Measurements from ENCODE around the gene PKLR. TPM values are rescaled to one million over a fixed set of nuclear protein-coding genes. Genes with fewer than 3 reads are reported as not detected.
A peak's percentile ranks its signal among the peaks of the same experiment; 100 is the strongest.

The PKLR gene
- total RNA-seq, 4 donors from 2014 or later, result 0.18 TPM; not detected in 3

GRCh38 chr1:155277902-155278688 is 23.1 kb downstream of the PKLR start:
- H3K36me3 ChIP-seq, result peaks cover 0 to 8% (median 0%) of the 10 kb centered on the region in 3 donors
- no peaks in the 10 kb centered on the region for H3K27me3 ChIP-seq
- TF ChIP-seq CTCF (IDR thresholded peaks at IDR 0.05) (peak in 2 of 6 experiments; percentile 24 to 48), POLR2A (IDR thresholded peaks at IDR 0.05) (no peak)
- peak overlapping the region; percentile 69 to 80 (median 78) for H3K4me3 ChIP-seq
- intact Hi-C loops (cut with DNase I), result no loop called here
- no peak for DNase-seq
- H3K27ac ChIP-seq, result peak overlapping the region; percentile 73 to 87 (median 81)
- peaks cover 12 to 29% (median 29%) of the 10 kb centered on the region in 3 donors for H3K4me1 ChIP-seq
- WGBS, 2 donors, result 0 to 1% methylated on average over 7 to 11 of the region's 29 CpGs
- H3K9me3 ChIP-seq, result no peaks in the 10 kb centered on the region

GRCh38 chr1:155277070-155277901 is 24.0 kb downstream of the PKLR start, which contains the start of gene HCN3:
HCN3 (plus strand) TSS chr1:155277463; CDS start chr1:155277591, 128 bp downstream.
- peak within 1 kb of the TSS; percentile 69 to 80 (median 78) for H3K4me3 ChIP-seq
- peak; percentile 60 to 80 (median 66) for TF ChIP-seq CTCF (IDR thresholded peaks at IDR 0.05)
- no peak for TF ChIP-seq POLR2A (IDR thresholded peaks at IDR 0.05)
- intact Hi-C loops (cut with DNase I), result no loop called here
- WGBS, 2 donors, result 2 to 5% methylated on average over 10 to 17 of the region's 68 CpGs
- DNase-seq, result peak; percentile 68
- H3K4me1 ChIP-seq, result peaks cover 15 to 33% (median 32%) of the 10 kb centered on the region in 3 donors
- peaks cover 0 to 1% (median 0%) of the 10 kb centered on the region in 3 donors for H3K36me3 ChIP-seq
- peak within 1 kb of the TSS; percentile 73 to 87 (median 81) for H3K27ac ChIP-seq
- H3K9me3 ChIP-seq, result no peaks in the 10 kb centered on the region
- H3K27me3 ChIP-seq, result no peaks in the 10 kb centered on the region

GRCh38 chr1:155273343-155274245 is 27.6 kb downstream of the PKLR start, which contains the start of gene CLK2:
CLK2 (minus strand) TSS chr1:155273504; CDS start chr1:155270977, 2,527 bp downstream.
- H3K27me3 ChIP-seq, result no peaks in the 10 kb centered on the region
- peak within 1 kb of the TSS; percentile 55 to 85 (median 81) for H3K4me3 ChIP-seq
- WGBS, 2 donors, result 33 to 53% methylated on average over 20 to 22 of the region's 61 CpGs
- peak; percentile 56 for DNase-seq
- peaks cover 13 to 32% (median 22%) of the 10 kb centered on the region in 3 donors for H3K36me3 ChIP-seq
- H3K4me1 ChIP-seq, result peaks cover 24 to 47% (median 31%) of the 10 kb centered on the region in 3 donors
- no peaks in the 10 kb centered on the region for H3K9me3 ChIP-seq
- peak in 2 of 4 donors; percentile 67 to 85 for TF ChIP-seq POLR2A (IDR thresholded peaks at IDR 0.05)
- TF ChIP-seq CTCF (IDR thresholded peaks at IDR 0.05), result peak in 1 of 6 experiments; percentile 28
- peak within 1 kb of the TSS; percentile 89 to 97 (median 94) for H3K27ac ChIP-seq
- intact Hi-C loops (cut with DNase I), result no loop called here

- no peak for TF ChIP-seq POLR2A (IDR thresholded peaks at IDR 0.05)
- no peak for TF ChIP-seq CTCF (IDR thresholded peaks at IDR 0.05)
- Histone ChIP-seq H3K36me3 (peaks cover 20 to 41% (median 31%) of the 10 kb centered on the region in 3 donors), H3K4me1 (peaks cover 17 to 38% (median 22%) of the 10 kb centered on the region in 3 donors), H3K9me3 (no peaks in the 10 kb centered on the region), H3K27me3 (no peaks in the 10 kb centered on the region), H3K4me3 (peak overlapping the region; percentile 55 to 85 (median 81)), H3K27ac (peak overlapping the region; percentile 89 to 97 (median 94))
- 5% methylated on average over 20 to 22 of the region's 44 CpGs for WGBS, 2 donors
- DNase-seq, result no peak
- intact Hi-C loops (cut with DNase I), result no loop called here
Measured at GRCh38 chr1:155272466-155273342, 28.5 kb downstream of the PKLR start.

Measured in esophagus squamous epithelium (tissue), 5 donors.